Dendritic cell treated with granulocyte-macrophage colony-stimulating factor and Interleukin-4, amounts not matched to agents 40 ng/mL and 50 ng/mL, for 4 days (primary cell): ENCODE data around the gene LDLRAD3.

Experiments
- H3K27ac Mint-ChIP-seq: one replicate; pipeline ENCODE4 v1.8.0; 2022; ENCODE audit warnings: mild to moderate bottlenecking, mixed read lengths
- H3K27me3 Mint-ChIP-seq: one replicate; pipeline ENCODE4 v1.8.0; 2022; ENCODE audit warnings: mild to moderate bottlenecking, mixed read lengths
- H3K36me3 Mint-ChIP-seq: one replicate; pipeline ENCODE4 v1.8.0; 2022; ENCODE audit warnings: low read depth, mixed read lengths
- H3K4me1 Mint-ChIP-seq: one replicate; pipeline ENCODE4 v1.8.0; 2022; ENCODE audit warnings: low read depth, mixed read lengths
- H3K4me3 Mint-ChIP-seq: one replicate; pipeline ENCODE4 v1.8.0; 2022; ENCODE audit warnings: mild to moderate bottlenecking, moderate library complexity, mixed read lengths
- H3K9me3 Mint-ChIP-seq: one replicate; pipeline ENCODE4 v1.8.0; 2022; ENCODE audit warnings: mixed read lengths
- intact Hi-C: fragments of 100-400 bp; cut with micrococcal nuclease; formaldehyde crosslinking; loops from one replicate; pipeline ENCODE4 v1.15.0; 2022

LDLRAD3 gene

DNA sequence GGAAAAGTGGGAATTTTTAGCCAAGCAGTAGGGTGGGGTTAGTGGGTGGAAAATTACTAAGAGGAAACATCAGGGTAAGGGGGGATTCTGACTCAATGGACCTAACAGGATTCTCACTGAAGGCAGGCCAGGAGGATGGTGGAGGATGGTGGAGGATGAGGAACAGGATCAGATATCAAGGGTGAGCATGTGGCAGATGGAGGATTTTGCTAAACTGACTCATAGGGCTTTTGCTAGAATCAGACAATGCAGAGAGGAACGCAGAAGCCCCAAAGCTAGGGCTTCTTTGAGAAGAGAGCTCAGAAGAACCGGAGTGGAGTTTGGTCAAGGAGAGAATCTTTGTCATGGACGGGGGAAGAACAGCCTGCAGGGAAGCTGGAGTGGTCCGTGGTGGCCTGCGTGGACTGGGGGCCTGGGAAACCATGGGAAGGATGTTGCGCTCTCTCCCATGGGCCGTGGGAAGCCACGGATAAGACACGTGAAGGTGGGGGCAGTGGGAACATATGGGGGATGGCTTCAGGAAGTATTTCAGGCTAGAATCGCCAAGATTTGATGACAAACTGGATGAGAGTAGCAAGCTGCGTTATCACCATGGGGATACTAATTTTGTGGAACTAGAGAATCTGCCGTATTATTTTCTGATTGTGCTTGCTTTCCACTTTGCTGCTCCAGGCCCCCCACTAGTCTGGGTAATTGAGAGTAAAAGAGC, 165.2 kb downstream of the LDLRAD3 start:
- H3K4me1 Mint-ChIP-seq = no peaks in the 10 kb centered on the region
- intact Hi-C loops = no loop called here
- peaks cover 13% of the 10 kb centered on the region for H3K9me3 Mint-ChIP-seq
- H3K27me3 Mint-ChIP-seq = peaks cover 1% of the 10 kb centered on the region
- no peak overlapping the region for H3K27ac Mint-ChIP-seq
- no peak overlapping the region for H3K4me3 Mint-ChIP-seq
- peaks cover 6% of the 10 kb centered on the region for H3K36me3 Mint-ChIP-seq

DNA sequence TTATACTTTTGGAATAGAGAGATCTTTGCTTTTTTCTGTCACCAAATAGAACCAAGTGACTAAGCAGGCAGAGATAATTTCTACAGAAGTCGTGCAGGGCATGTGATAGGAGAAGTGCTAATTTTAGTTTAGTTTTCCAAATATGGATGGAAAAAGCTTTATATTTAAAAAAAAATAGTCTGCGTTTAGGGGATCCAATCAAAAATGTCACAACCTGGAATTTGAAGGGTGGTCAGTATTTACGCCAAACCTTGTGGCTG, 165.7 kb downstream of the LDLRAD3 start:
- H3K36me3 Mint-ChIP-seq = peaks cover 6% of the 10 kb centered on the region
- H3K27me3 Mint-ChIP-seq = peaks cover 1% of the 10 kb centered on the region
- H3K27ac Mint-ChIP-seq = no peak overlapping the region
- H3K9me3 Mint-ChIP-seq = peaks cover 13% of the 10 kb centered on the region
- intact Hi-C loops = no loop called here
- H3K4me3 Mint-ChIP-seq = no peak overlapping the region
- no peaks in the 10 kb centered on the region for H3K4me1 Mint-ChIP-seq

DNA sequence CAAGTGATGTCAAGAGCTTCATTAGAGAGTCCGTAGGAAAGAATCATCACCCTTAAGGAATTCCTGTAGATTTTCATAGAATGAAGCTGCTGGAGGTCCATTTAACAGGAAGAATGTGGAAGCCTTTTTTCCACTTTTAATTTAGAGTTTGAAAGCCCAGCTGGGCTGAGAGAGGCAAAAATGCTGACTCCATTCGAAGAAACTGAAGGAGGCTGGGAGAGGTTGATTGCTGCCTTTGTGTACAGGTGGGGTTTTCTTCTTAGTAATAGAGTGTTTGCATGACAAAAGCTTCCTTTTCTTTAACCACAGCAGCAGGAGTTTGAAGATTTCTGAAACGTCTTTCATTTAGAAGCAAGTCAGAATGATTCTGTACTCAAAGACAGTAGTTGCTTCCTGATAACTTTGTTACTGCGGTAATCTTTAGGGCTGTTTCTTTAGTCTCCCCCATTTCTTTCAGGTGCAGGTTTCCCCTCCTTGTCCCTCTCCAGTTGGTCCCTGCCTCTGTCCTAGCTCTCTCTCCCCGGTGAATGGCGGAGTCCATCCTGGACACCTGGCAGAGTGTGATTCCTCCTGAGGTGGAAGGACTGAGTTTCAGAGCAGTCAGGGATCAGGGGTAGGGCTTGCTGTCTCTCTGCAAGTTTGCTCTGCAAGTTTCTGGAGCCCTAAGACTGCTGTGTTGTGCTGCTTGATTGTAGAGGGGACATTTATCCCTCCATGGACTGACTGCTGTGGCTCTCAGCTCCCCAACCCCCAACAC, 166.2 kb downstream of the LDLRAD3 start:
- Mint-ChIP-seq H3K4me3 (no peak overlapping the region), H3K27ac (no peak overlapping the region), H3K27me3 (peaks cover 1% of the 10 kb centered on the region), H3K36me3 (peaks cover 6% of the 10 kb centered on the region), H3K4me1 (no peaks in the 10 kb centered on the region), H3K9me3 (peaks cover 13% of the 10 kb centered on the region)
- intact Hi-C loops = no loop called here

DNA sequence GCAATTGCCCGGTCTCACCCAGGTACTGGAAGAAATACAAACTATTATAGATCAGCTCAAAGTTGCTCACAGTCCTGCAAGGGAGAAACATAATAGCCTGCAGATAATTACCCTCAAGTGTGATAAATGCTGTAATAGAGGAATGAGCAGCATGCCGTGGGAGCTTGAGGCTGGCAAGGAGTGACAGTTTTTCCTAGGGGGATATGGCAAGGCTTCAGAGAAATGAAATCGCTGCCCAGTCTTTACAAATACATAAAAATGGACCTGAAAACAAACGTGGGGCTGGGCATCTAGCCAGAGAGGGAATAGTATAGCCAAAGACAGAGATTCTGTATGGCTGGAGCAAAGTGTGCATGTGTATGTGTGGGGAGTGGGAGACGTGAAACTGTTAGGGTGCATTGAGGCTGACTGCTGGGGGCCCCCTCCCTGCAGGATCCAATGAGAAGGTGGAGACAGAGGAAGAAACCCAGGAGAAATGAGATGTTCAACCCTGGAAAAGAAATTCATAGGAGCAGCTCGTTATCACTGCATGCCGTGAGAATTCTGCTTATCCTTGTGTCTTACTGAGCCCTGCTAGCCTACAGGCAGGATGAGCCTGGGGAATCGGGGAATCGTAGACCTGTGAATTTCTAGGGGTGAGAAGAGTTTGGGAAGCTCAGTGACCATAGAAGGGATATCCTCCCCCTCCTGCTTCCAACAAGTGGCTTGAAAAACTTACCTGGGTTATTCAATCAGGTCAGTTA, 167.0 kb downstream of the LDLRAD3 start:
- peaks cover 1% of the 10 kb centered on the region for H3K27me3 Mint-ChIP-seq
- no peak overlapping the region for H3K27ac Mint-ChIP-seq
- H3K9me3 Mint-ChIP-seq = peaks cover 13% of the 10 kb centered on the region
- H3K4me3 Mint-ChIP-seq = no peak overlapping the region
- peaks cover 6% of the 10 kb centered on the region for H3K36me3 Mint-ChIP-seq
- no peaks in the 10 kb centered on the region for H3K4me1 Mint-ChIP-seq
- intact Hi-C loops = no loop called here

DNA sequence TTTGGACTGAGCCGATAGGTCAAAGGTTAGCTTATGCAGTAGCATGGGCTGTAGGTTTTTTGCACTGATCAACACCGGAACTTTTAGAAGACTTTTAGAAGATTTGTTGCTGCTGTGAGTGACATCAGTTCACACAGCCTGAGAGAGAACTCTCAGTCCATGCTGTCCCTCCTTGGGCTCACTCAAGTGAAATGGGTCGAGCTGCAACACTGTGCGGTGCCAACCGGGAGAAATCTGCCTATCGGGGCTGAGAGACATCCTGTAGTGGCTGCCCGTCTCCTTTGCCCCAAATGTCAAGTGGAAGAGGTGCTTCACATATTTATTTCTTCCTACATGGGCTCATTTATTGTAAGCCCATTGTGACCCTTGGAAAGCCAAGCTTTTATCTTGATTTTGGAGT, 170.2 kb downstream of the LDLRAD3 start:
- no peaks in the 10 kb centered on the region for H3K27me3 Mint-ChIP-seq
- no peak overlapping the region for H3K27ac Mint-ChIP-seq
- H3K4me1 Mint-ChIP-seq = no peaks in the 10 kb centered on the region
- peaks cover 6% of the 10 kb centered on the region for H3K36me3 Mint-ChIP-seq
- no peak overlapping the region for H3K4me3 Mint-ChIP-seq
- intact Hi-C loops = no loop called here
- peaks cover 13% of the 10 kb centered on the region for H3K9me3 Mint-ChIP-seq

DNA sequence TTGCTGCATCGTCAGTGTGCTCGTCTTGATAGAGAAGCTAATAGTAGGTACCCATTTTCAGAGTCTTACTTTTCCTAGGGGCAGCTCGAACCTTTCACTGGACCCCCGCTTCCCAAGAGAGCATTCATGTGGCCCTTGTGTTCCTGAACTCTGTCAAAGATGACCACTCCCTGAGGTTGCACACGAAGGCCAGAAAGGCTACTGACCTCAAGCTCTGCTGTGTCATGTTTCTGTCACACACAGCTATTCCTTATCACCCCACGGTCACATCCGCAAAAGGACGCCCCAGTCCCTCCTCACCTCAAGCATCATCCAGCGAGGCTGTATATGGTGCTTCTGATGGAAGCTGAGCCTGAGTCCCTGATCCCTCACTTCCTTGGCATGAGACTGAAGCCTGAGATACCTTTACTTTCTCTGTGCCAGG, 171.5 kb downstream of the LDLRAD3 start:
- intact Hi-C loops = no loop called here
- H3K9me3 Mint-ChIP-seq = peaks cover 13% of the 10 kb centered on the region
- H3K27me3 Mint-ChIP-seq = no peaks in the 10 kb centered on the region
- no peak overlapping the region for H3K4me3 Mint-ChIP-seq
- H3K36me3 Mint-ChIP-seq = peaks cover 6% of the 10 kb centered on the region
- H3K4me1 Mint-ChIP-seq = no peaks in the 10 kb centered on the region
- H3K27ac Mint-ChIP-seq = no peak overlapping the region

DNA sequence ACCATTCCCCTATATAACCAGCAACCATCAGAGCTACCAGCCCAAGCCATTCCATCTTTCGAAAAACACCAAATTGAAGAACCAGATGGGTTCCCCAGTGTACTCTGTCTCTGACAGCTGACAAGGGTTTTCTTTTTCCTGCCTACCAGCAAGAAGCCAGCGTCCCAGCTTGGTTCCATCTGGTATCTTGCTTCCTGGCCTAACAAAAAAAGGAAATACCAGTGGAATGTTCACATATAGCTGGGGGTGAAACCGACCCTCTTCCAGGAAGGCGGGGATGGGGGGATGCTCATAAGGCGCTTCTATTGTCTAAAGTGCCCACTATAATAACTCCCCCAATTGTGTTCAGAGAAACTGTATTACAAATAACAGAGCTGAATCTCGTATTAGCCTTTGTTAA, 172.3 kb downstream of the LDLRAD3 start:
- Mint-ChIP-seq H3K4me1 (no peaks in the 10 kb centered on the region), H3K4me3 (no peak overlapping the region), H3K27ac (no peak overlapping the region), H3K36me3 (peaks cover 6% of the 10 kb centered on the region), H3K27me3 (no peaks in the 10 kb centered on the region), H3K9me3 (peaks cover 13% of the 10 kb centered on the region)
- intact Hi-C loops = no loop called here

DNA sequence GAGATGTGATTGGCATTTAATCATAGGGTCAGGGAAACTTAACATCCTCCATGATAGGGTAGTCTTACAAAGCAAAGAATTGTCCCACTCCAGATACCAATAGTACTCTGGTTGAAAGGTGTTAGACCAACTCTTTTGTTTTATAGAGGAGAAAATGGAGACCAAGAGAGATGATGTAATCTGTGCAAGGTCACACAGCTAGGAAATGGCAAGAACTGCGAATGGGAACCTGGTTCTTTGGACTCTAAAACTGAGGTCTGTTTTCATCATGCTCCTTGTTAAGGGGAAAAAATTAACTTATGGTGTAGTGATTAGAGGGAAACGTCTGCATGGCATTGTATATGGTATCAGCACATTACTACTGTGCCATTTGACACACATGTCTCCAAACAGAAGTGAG, 174.2 kb downstream of the LDLRAD3 start:
- no peaks in the 10 kb centered on the region for H3K4me1 Mint-ChIP-seq
- H3K9me3 Mint-ChIP-seq = peaks cover 5% of the 10 kb centered on the region
- H3K4me3 Mint-ChIP-seq = no peak overlapping the region
- intact Hi-C loops = no loop called here
- H3K36me3 Mint-ChIP-seq = peaks cover 4% of the 10 kb centered on the region
- H3K27ac Mint-ChIP-seq = no peak overlapping the region
- no peaks in the 10 kb centered on the region for H3K27me3 Mint-ChIP-seq

DNA sequence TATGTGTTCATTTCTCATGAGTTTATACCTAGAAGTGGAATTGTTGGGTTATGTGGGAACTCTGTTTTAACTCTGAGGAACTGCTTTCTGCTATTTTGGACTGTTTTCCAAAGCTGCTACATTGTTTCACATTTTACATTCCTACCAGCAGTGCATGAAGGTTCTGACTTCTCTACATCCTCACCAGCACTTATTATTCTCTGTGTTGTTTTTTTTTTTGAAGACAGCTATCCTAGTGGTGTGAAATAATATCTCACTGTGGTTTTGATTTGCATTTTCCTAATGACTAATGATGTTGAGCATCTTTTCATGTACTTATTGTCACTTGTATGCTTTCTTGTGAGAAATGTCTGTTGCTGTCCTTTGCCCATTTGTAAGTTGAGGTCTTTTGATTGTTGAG, 175.4 kb downstream of the LDLRAD3 start:
- H3K4me1 Mint-ChIP-seq = peaks cover 8% of the 10 kb centered on the region
- no peaks in the 10 kb centered on the region for H3K36me3 Mint-ChIP-seq
- intact Hi-C loops = no loop called here
- no peaks in the 10 kb centered on the region for H3K27me3 Mint-ChIP-seq
- H3K4me3 Mint-ChIP-seq = no peak overlapping the region
- H3K9me3 Mint-ChIP-seq = no peaks in the 10 kb centered on the region
- no peak overlapping the region for H3K27ac Mint-ChIP-seq

DNA sequence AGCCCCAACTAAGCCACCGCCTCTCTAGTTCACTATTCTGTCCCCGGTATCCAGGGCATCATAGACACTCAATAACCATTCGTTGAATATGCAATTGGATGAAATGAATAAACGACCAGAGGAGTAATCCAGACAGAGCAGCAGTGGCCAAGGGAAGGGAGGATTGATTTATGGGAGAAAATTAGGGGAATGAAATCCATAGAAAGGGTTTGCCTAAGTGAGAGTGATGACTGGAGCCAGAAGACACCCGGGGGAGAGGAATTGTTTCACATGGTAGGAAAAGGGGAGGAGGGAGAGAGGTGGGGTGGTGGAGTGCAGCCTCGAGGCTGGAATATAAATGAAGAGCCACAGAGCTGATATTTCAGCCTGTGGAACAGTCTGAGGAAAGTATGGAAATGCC, 177.2 kb downstream of the LDLRAD3 start:
- Mint-ChIP-seq H3K9me3 (no peaks in the 10 kb centered on the region), H3K27ac (no peak overlapping the region), H3K36me3 (no peaks in the 10 kb centered on the region), H3K4me3 (no peak overlapping the region), H3K4me1 (peaks cover 10% of the 10 kb centered on the region), H3K27me3 (peaks cover 2% of the 10 kb centered on the region)
- intact Hi-C loops = no loop called here

DNA sequence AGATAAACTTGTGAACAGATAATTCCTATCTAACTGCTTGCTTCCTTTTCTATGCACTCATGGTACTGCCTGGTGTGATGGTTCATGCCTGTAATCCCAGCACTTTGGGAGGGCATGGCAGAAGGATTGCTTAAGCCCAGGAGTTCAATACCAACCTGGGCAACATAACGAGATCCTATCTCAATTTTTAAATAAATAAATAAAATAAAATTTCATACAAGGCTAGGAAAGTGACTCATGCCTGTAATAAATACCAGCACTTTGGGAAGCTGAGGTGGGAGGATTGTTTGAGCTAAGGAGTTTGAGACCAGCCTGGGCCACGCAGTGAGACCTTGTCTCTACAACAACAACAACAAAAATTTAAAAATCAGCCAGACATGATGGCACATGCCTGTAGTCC, 178.8 kb downstream of the LDLRAD3 start:
- Mint-ChIP-seq H3K4me3 (no peak overlapping the region), H3K4me1 (peaks cover 10% of the 10 kb centered on the region), H3K36me3 (no peaks in the 10 kb centered on the region), H3K9me3 (no peaks in the 10 kb centered on the region), H3K27ac (no peak overlapping the region), H3K27me3 (peaks cover 2% of the 10 kb centered on the region)
- intact Hi-C loops = no loop called here

DNA sequence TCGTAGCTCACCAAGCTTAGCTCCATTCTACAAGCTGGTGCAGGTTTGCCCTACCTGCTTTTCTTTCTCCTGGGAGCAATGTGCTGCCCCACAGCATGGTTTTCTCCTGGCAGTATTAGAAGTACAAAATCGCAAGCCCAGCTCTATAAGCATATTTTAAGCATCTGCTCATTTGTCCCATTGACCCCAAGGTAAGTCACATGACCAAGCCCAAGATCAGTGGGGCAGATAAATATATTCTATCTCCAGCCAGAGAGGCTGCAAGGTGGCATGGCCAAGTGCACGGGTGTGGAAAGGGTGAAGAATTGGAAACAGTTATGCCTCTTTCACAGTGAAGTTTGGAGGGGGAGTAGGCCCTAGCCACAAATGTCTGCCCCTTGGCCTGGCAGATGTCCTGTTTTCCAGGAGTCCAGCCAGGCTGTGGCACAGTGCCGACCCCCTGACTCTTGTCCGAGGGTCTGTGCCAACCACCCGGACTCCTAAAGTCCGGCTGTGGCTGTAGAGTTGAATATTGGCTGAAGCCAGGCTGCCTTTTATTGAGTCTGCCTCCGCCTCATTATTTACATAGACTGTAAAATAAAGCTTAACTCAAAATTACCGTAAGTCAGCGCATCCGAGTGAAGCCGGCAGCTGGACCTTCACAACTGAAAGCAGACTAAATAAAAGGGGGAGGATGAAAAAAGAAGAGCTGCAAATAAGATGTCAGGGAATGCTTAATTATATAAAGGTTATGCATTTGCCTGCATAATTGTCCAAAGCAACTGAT, 179.7 kb downstream of the LDLRAD3 start:
- H3K27me3 Mint-ChIP-seq = peaks cover 2% of the 10 kb centered on the region

DNA sequence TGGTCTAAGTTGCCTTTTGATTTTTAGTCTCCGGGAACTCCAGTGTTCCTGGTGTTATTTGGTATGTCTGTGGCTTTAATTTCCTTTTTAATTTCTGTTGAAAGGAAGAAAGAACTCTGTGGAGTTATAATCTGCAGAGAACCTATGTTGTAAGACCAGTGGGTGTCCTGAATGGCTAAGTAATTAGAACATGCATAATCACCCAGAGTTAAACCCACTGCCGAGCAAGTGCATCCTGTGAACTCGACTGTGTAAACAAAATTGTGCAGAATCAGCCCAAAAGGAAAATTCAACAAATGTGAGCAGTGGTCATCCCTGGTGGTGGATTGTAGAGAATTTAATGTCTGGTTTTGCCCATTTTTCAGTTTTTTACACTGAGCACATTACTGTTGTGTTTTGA, 182.8 kb downstream of the LDLRAD3 start:
- Mint-ChIP-seq H3K4me1 (peaks cover 10% of the 10 kb centered on the region), H3K36me3 (no peaks in the 10 kb centered on the region), H3K27ac (no peak overlapping the region), H3K27me3 (peaks cover 2% of the 10 kb centered on the region), H3K4me3 (no peak overlapping the region), H3K9me3 (no peaks in the 10 kb centered on the region)
- intact Hi-C loops = no loop called here

More for the DNA sequence above, 179.7 kb downstream of the LDLRAD3 start:
- Mint-ChIP-seq H3K36me3 (no peaks in the 10 kb centered on the region), H3K4me1 (peaks cover 10% of the 10 kb centered on the region), H3K27ac (no peak overlapping the region), H3K9me3 (no peaks in the 10 kb centered on the region), H3K4me3 (no peak overlapping the region)
- intact Hi-C loops = no loop called here

DNA sequence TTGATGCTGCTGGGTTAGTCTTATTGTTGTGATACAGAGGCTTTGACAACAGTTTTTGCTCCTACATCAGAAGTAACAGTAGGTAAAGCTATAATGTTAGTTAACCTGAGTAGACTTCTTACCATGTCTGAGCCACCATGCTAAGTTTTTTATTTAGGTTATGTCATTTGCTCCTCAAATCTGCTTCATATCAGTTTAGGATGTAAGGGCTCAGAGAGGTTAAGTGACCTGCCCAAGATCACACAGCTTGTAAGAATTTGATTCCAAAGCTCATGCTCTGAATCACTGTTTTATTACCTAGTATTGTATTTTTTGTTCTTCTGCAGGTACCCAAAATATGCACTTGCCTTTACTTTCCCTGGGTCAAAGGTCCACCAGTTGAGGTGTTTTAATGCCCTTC, 183.7 kb downstream of the LDLRAD3 start:
- H3K4me1 Mint-ChIP-seq = peaks cover 18% of the 10 kb centered on the region
- H3K4me3 Mint-ChIP-seq = no peak overlapping the region
- H3K36me3 Mint-ChIP-seq = no peaks in the 10 kb centered on the region
- no peak overlapping the region for H3K27ac Mint-ChIP-seq
- no peaks in the 10 kb centered on the region for H3K9me3 Mint-ChIP-seq
- intact Hi-C loops = no loop called here
- H3K27me3 Mint-ChIP-seq = peaks cover 2% of the 10 kb centered on the region
